Stimulated activated CD4-positive, alpha-beta T cell treated with anti-CD3 and anti-CD28 coated beads, Interleukin-4, amount 100 ng/mL, for 1 hour (primary cell): ENCODE results near the gene C3AR1.
A peak's percentile ranks its signal among the peaks of the same experiment; 100 is the strongest.
"Not testable (repeated sequence)": the region's sequence is repeated elsewhere in the genome, so short reads cannot be mapped to it uniquely, and the experiment has no call there.

ENCODE experiments used
- DNase-seq: peaks from one replicate; pipeline ENCODE4 v3.0.0-alpha.2; 2020

The C3AR1 gene

GRCh38 chr12:8026291-8026900 is 39.8 kb downstream of the C3AR1 start:
- DNase-seq, result peak; percentile 88

DNA sequence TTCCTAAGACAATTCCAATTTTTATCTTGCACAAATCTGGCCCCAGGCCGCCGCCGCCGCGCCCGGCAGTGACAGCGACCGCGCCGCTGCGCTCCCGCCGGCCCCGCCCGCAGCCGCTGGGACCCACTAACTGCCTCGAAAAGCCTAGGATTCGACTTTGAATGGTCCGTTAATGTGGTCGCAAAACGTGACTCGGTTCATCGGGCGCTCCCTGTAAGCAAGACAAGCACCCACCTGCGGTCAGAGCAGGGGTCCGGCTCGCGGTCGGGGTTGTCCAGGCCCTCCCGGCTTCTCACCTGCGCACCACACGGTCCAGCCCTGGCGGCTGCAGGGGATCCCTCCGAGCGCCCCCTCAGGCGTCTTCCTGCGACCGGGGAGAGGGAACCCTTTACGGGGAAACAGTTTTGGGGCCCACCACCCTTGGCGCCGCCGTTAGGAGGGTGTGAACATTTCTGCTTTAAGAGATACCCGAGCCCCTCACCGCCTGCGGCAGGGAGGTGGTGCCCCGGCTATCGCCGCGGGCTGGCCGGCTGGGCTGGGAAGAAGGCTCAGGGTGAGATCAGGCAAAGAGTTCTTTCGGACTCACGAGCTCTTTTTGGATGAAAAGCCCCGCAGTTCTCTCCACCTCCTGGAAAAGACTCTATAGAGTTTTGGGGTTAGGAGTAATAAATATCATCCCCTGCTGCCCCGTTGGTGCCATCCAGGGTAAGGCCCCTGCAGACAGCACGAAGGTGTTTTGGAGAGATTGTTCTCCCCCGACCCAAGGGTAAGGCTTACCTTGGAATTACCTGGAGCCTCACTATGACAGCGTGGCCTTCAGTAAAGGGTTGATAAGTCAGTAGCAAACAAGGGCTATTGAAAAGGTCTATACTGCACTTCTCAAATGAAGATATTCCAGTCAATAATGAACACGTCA is 47.2 kb downstream of the C3AR1 start:
- DNase-seq, result peak; percentile 15

GRCh38 chr12:8018213-8018612 is 47.9 kb downstream of the C3AR1 start:
- DNase-seq, result not testable (repeated sequence)

DNA sequence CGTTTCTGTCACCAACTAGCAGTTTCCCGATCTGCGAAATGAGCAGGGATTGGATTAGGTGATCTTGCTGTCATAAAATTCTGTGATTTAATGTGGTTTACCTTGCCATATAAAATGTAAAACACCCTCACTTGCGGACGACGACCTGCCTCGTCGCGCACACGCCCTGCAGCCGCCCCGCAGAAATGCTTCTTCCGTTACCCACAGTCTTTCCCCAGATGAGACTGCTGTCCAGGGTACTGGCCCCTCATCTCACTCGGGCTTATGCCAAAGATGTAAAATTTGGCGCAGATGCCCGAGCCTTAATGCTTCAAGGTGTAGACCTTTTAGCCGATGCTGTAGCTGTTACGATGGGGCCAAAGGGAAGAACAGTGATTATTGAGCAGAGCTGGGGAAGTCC is 51.3 kb downstream of the C3AR1 start:
- no peak for DNase-seq

DNA sequence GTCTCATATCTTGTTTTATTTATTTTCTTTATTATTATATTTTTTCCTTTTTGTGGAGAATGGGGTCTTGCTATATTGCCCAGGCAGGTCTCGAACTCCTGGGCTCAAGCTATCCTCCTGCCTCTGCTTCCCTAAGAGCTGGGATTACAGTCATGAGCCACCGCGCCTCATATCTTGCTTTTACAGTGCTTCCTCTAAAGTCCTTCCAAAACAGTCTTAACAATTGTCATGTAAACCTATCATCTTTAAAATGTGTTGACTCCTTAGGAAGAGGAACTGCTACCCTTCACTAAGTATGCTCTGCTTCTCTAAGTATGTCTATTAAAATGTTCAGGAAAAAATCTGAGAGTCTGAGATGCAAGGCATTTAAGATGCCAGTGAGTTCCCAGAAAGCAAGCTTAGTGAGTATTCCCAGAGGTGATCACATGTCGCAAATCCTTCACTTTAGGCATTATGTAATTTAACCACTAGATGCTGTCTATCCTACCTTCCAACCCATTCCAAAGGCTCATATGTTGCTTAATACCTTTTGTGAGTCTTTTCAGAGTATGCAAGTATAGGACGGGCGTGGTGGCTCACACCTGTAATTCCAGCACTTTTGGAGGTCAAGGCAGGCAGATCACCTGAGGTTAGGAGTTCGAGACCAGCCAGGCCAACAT is 53.4 kb downstream of the C3AR1 start:
- no peak for DNase-seq

DNA sequence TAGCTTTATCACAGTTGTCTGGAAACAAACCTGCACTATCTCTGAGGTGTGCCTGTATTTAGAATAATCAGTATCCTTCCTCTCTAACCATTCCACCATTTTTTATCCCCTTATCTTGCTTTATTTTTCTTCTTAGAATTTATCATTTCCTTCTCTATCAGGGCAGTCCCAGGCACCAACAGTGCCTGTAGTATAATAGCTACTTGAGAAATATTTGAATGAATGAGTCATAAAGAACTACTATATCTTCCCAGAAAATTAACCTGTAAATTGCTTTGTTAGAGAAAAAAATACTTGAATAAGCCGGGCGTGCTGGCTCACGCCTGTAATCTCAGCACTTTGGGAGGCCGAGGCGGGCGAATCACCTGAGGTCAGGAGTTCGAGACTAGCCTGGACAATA is 54.8 kb downstream of the C3AR1 start:
- no peak for DNase-seq
